Measurements from ENCODE around the gene RELB.

Gene RELB

GRCh38 chr19:45003485-45003884, 2.2 kb downstream of the RELB start:
- no peak for DNase-seq (ENCODE audit: low read depth)
- no peak overlapping the region for H3K4me3 ChIP-seq (ENCODE audit: control insufficient read depth, low read depth, low read length)
- no peak for TF ChIP-seq CTCF (conservative IDR thresholded peaks at IDR 0.05; ENCODE audit: control insufficient read depth, insufficient read depth, low read depth, low read length)

GRCh38 chr19:45005787-45006186, 4.5 kb downstream of the RELB start:
- DNase-seq (ENCODE audit: low read depth) = no peak

GRCh38 chr19:45008552-45008951, 7.3 kb downstream of the RELB start:
- H3K4me3 ChIP-seq (ENCODE audit: control insufficient read depth, low read depth, low read length) = no peak overlapping the region
- no peak for DNase-seq (ENCODE audit: low read depth)
- TF ChIP-seq CTCF (conservative IDR thresholded peaks at IDR 0.05; ENCODE audit: control insufficient read depth, insufficient read depth, low read depth, low read length) = no peak

More at GRCh38 chr19:45005787-45006186, 4.5 kb downstream of the RELB start:
- no peak for TF ChIP-seq CTCF (conservative IDR thresholded peaks at IDR 0.05; ENCODE audit: control insufficient read depth, insufficient read depth, low read depth, low read length)
- H3K4me3 ChIP-seq (ENCODE audit: control insufficient read depth, low read depth, low read length) = no peak overlapping the region

- TF ChIP-seq CTCF (conservative IDR thresholded peaks at IDR 0.05; ENCODE audit: control insufficient read depth, insufficient read depth, low read depth, low read length) = no peak
- H3K4me3 ChIP-seq (ENCODE audit: control insufficient read depth, low read depth, low read length) = no peak overlapping the region
Observed at GRCh38 chr19:45009625-45010255, 8.5 kb downstream of the RELB start.

GRCh38 chr19:45010306-45010705, 9.0 kb downstream of the RELB start:
- no peak for DNase-seq (ENCODE audit: low read depth)
- H3K4me3 ChIP-seq (ENCODE audit: control insufficient read depth, low read depth, low read length) = no peak overlapping the region
- TF ChIP-seq CTCF (conservative IDR thresholded peaks at IDR 0.05; ENCODE audit: control insufficient read depth, insufficient read depth, low read depth, low read length) = no peak

More at GRCh38 chr19:45009625-45010255, 8.5 kb downstream of the RELB start:
- DNase-seq (ENCODE audit: low read depth) = no peak

DNA sequence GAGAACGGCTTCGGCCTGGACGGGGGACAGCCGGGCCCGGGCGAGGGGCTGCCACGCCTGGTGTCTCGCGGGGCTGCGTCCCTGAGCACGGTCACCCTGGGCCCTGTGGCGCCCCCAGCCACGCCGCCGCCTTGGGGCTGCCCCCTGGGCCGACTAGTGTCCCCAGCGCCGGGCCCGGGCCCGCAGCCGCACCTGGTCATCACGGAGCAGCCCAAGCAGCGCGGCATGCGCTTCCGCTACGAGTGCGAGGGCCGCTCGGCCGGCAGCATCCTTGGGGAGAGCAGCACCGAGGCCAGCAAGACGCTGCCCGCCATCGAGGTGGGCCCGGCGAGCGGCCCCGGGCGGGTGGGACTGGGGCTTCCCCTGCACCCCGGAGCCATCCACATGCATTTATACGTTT, 10.7 kb downstream of the RELB start:
- no peak for TF ChIP-seq CTCF (conservative IDR thresholded peaks at IDR 0.05; ENCODE audit: control insufficient read depth, insufficient read depth, low read depth, low read length)
- H3K4me3 ChIP-seq (ENCODE audit: control insufficient read depth, low read depth, low read length) = no peak overlapping the region
- no peak for DNase-seq (ENCODE audit: low read depth)
